IPS DF 6.9 (cell line): Measurements from ENCODE around the gene SLC16A5.

Source experiments
- DNase-seq: peaks from one replicate; pipeline ENCODE4 v3.0.0-alpha.2; 2013; ENCODE audit warnings: low read depth, low spot score
- H3K27ac ChIP-seq: one replicate; pipeline ENCODE4 v1.5.1; 2013; ENCODE audit warnings: low read length, control low read depth
- H3K27me3 ChIP-seq: 2 replicates; pipeline ENCODE4 v1.6.1; 2013; ENCODE audit warnings: mild to moderate bottlenecking, low read length; ENCODE audit not compliant: control insufficient read depth, insufficient read depth
- H3K36me3 ChIP-seq: 2 replicates; pipeline ENCODE4 v1.6.1; 2013; ENCODE audit warnings: low read length; ENCODE audit not compliant: control insufficient read depth, insufficient read depth
- H3K4me1 ChIP-seq: 2 replicates; pipeline ENCODE4 v1.6.1; 2013; ENCODE audit warnings: low read length; ENCODE audit not compliant: control insufficient read depth, insufficient read depth
- H3K4me3 ChIP-seq: 2 replicates; pipeline ENCODE4 v1.5.1; 2013; ENCODE audit warnings: mild to moderate bottlenecking, low read length
- H3K9me3 ChIP-seq: 2 replicates; pipeline ENCODE4 v1.6.1; 2013; ENCODE audit warnings: low read length, inconsistent platforms; ENCODE audit not compliant: control insufficient read depth, insufficient read depth
- WGBS: extraction: QIAGEN DNeasy Blood & Tissue Kit; methylation state at CpG from one replicate; pipeline ENCODE4 v1.1.7; 2013; ENCODE audit warnings: mixed read lengths, missing lambda C conversion rate; ENCODE audit not compliant: insufficient read length, insufficient coverage; 5-methylcytosine and 5-hydroxymethylcytosine counted together

Gene SLC16A5

DNA sequence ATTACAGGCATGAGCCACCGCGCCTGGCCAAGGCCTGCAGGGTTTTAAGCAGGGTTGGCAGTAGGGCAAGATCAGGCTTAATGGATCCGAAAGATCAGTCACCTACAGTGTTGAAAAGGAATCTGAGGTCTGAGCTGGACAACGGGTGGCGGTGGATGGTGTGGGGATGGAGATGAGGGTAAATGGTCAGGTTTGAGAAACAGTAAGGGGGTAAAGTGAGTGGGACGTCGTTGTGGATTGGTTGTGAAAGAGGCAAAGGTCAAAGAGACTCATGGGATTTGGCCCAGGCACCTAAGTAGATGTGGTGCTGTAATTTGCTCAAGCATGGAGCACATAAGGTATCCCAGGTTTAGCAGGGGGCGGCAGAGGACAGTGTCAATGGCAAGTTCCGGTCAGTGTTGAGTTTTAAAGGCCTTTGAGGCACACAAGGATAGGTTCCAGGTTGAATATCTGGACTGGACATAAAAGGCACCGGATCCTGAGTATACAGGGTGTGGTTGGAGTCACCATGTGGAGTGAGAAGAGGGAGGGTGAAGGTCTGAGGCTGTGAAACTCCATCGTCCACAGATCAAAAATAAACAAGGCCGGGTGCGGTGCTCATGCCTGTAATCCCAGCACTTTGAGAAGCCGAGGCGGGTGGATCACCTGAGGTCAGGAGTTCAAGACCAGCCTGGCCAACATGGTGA, 1.1 kb upstream of the SLC16A5 start:
- DNase-seq, result no peak
- Histone ChIP-seq H3K9me3 (no peaks in the 10 kb centered on the region), H3K4me1 (peaks cover 7% of the 10 kb centered on the region), H3K4me3 (no peak overlapping the region), H3K36me3 (no peaks in the 10 kb centered on the region), H3K27ac (no peak overlapping the region), H3K27me3 (no peaks in the 10 kb centered on the region)
- WGBS, result no CpG with 5 or more reads among the region's 15 CpGs

GRCh38 chr17:75087182-75087557, 584 bp upstream of the SLC16A5 start:
- H3K27me3 ChIP-seq, result no peaks in the 10 kb centered on the region
- no peak overlapping the region for H3K27ac ChIP-seq
- no peak for DNase-seq
- no CpG with 5 or more reads among the region's 12 CpGs for WGBS
- no peaks in the 10 kb centered on the region for H3K9me3 ChIP-seq
- H3K36me3 ChIP-seq, result no peaks in the 10 kb centered on the region
- H3K4me1 ChIP-seq, result peaks cover 7% of the 10 kb centered on the region
- H3K4me3 ChIP-seq, result peak overlapping the region; percentile 81; the same call in 1 of the 2 replicates

DNA sequence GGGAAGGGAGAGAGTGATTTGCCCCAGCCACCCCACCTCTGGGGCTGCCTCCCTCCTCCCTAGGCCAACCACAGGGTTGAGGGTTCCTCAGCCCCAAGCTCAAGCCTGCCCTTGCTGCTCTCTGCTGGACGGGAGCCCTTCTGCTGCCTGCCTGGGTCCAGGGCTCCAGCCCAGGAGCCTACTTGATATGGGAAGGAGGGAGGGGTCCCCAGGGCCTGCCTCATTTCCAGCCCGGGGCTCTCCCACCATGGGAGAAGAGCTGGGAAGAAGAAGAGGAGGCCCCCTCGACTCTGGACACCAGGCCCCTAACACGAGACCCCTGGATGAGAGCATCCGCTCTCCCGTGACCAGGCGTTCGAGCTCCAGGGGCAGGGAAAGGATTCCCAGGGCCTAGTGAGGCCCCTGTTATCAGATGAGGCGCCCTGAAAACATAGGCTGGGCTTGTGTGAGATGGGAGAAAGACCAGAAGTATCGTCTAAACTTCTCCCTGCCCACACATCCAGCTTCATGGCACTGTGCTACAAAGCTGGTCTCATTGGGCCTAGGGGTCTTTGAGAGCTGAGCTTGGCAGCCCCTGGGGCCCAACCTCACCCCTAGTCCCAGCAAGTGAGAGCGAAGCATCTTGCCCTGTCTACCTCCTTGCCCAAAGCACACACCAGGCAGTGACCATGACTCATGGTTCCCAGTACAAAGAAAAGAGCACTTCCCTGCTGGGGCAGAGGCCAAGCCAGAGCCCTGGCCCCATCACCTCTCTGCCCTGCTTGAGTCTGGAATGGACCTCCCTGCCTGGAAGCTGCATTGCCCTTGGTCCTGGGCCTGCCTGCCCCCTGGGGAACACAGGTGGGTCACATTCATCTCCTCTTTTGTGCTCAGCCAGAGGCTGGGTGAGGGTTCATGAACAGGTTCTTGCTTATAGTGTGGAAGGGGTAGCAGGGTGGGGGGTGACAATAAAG, 987 bp downstream of the SLC16A5 start:
- H3K4me1 ChIP-seq, result peaks cover 7% of the 10 kb centered on the region
- H3K36me3 ChIP-seq, result no peaks in the 10 kb centered on the region
- no peak overlapping the region for H3K27ac ChIP-seq
- H3K4me3 ChIP-seq, result peak overlapping the region; percentile 81; the same call in 1 of the 2 replicates
- H3K27me3 ChIP-seq, result no peaks in the 10 kb centered on the region
- H3K9me3 ChIP-seq, result no peaks in the 10 kb centered on the region
- DNase-seq, result no peak
- WGBS, result no CpG with 5 or more reads among the region's 11 CpGs

DNA sequence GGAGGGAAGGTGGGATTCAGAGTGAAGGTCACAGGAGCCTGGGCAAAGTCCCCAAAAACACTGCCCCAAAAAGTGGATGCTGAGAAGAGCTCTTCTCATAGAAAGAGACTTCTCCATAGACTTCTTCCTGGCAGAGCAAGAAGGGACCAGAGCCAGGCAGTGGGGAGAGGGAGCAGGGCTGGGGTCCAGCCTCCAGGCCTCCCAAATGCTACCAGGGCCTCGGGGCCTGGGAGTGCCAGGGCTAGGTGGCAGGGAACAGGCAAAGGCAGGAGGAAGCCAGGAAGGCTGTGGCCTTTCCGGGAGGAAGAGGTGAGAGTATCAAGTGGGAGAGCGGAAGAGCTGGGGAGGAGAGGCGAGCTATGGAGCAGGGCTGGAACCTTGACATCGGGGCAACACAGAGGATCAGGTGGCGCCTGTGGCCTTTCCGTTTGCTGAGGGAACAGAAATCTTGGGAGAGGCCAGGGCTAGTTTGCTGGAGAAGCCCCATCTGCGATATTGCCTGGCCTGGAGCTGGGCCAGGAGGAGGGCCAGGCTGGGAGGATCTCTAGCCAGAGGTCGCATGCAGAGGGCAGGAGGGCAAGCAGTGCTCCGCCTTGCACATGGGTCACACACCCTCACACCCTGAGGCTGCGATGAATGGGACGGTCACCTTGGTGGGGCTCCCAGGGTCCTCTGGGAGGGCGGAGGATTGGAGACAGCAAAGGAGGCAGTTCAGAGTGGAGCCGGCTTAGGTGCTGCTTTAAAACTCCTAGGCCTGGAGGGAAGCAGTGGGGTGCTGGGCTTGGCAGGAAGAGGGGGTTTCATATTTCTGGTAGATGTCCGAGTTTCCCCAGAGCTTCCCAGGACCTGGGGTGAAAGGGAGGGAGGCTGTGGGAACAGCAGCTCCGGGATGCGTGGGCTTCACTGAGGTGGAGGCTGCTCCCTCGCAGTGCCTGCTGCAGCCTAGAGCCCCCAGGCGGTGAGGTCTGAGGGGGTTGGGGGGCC, 3.4 kb downstream of the SLC16A5 start:
- Histone ChIP-seq H3K27me3 (no peaks in the 10 kb centered on the region), H3K4me3 (no peak overlapping the region), H3K4me1 (peaks cover 5% of the 10 kb centered on the region), H3K9me3 (no peaks in the 10 kb centered on the region), H3K36me3 (no peaks in the 10 kb centered on the region), H3K27ac (no peak overlapping the region)
- no CpG with 5 or more reads among the region's 19 CpGs for WGBS
- no peak for DNase-seq

DNA sequence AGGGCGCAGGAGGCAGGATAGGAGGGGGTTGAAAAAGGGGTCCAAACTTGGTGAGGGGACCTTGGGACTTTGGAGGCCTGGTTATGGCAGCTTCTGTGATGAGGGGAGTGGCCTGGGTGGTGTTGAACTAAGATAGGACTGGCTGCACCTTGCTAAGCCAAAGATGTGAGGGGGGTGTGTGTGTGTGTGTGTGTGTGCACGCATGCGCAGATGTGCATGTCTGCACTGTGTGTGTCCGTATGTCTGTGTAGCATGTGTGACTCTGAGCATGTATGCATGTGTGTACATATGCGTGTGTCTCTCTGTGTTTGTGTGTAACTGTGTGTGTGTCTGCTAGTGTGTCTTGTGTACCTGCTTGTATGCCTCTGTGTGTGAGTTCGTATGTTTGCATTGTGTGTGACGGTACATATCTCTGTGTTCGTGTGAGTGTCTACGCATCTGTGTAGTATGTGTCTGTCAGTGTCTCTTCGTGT, 4.1 kb downstream of the SLC16A5 start:
- Histone ChIP-seq H3K36me3 (no peaks in the 10 kb centered on the region), H3K4me3 (no peak overlapping the region), H3K27me3 (no peaks in the 10 kb centered on the region), H3K9me3 (no peaks in the 10 kb centered on the region), H3K27ac (no peak overlapping the region), H3K4me1 (peaks cover 5% of the 10 kb centered on the region)
- no CpG with 5 or more reads among the region's 10 CpGs for WGBS
- no peak for DNase-seq

- peaks cover 5% of the 10 kb centered on the region for H3K4me1 ChIP-seq
- WGBS, result no CpG with 5 or more reads among the region's 18 CpGs
- DNase-seq, result no peak
- no peak overlapping the region for H3K27ac ChIP-seq
- H3K27me3 ChIP-seq, result no peaks in the 10 kb centered on the region
- H3K36me3 ChIP-seq, result 0 out of 2 replicates have a peak, but pooled peaks cover 5% of the 10 kb centered on the region
- no peaks in the 10 kb centered on the region for H3K9me3 ChIP-seq
- no peak overlapping the region for H3K4me3 ChIP-seq
Measured at GRCh38 chr17:75093548-75094158, 5.9 kb downstream of the SLC16A5 start.

DNA sequence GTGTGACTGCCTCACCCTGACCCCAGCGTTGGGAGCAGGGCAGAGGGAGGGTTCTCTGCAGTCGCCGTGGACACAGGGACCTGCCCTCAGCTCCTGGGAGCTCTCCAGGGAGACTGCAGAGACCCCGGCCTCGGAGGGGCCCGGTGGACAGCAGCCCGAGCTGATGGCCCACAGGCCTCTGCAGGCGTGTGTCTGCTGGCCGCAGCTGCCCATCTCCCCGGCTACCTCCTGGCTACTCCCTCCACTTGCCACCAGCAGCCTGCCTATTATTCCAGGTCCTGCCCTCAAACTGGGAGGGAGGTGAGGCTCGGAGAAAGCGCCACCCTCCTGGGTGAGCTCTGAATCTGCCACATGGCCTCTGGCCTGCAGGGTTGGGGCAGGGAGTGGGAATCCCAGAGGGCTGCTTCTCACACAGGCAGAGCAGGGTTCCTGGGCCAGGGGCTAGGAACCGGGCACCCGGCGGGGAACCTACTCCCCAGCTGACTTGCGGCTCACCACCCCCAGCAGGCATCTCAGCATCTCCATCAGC, 7.2 kb downstream of the SLC16A5 start:
- H3K4me3 ChIP-seq, result no peak overlapping the region
- H3K9me3 ChIP-seq, result no peaks in the 10 kb centered on the region
- DNase-seq, result no peak
- no peak overlapping the region for H3K27ac ChIP-seq
- no CpG with 5 or more reads among the region's 16 CpGs for WGBS
- H3K36me3 ChIP-seq, result peaks cover 11% of the 10 kb centered on the region; the same call in 1 of the 2 replicates
- H3K27me3 ChIP-seq, result no peaks in the 10 kb centered on the region
- H3K4me1 ChIP-seq, result peaks cover 3% of the 10 kb centered on the region

GRCh38 chr17:75096082-75096625, 8.4 kb downstream of the SLC16A5 start:
- Histone ChIP-seq H3K4me1 (peaks cover 3% of the 10 kb centered on the region), H3K27me3 (no peaks in the 10 kb centered on the region), H3K4me3 (no peak overlapping the region), H3K9me3 (no peaks in the 10 kb centered on the region), H3K27ac (no peak overlapping the region), H3K36me3 (peaks cover 18% of the 10 kb centered on the region)
- WGBS, result no CpG with 5 or more reads among the region's 14 CpGs
- no peak for DNase-seq

- WGBS, result no CpG with 5 or more reads among the region's 7 CpGs
- peaks cover 18% of the 10 kb centered on the region for H3K36me3 ChIP-seq
- H3K27ac ChIP-seq, result no peak overlapping the region
Measured at GRCh38 chr17:75097865-75098264, 10.1 kb downstream of the SLC16A5 start.

More at GRCh38 chr17:75097865-75098264, 10.1 kb downstream of the SLC16A5 start:
- Histone ChIP-seq H3K9me3 (no peaks in the 10 kb centered on the region), H3K27me3 (no peaks in the 10 kb centered on the region), H3K4me1 (peaks cover 2% of the 10 kb centered on the region; the same call in 1 of the 2 replicates), H3K4me3 (no peak overlapping the region)
- DNase-seq, result no peak
